ENCODE data around the gene LGALS8.
"Not testable (repeated sequence)": the region's sequence is repeated elsewhere in the genome, so short reads cannot be mapped to it uniquely, and the experiment has no call there.

The LGALS8 gene

GRCh38 chr1:236523704-236524141, at the start of gene LGALS8:
TSS of gene LGALS8 (plus strand) at chr1:236523982. CDS start at chr1:236526071, 2,089 bp downstream.
- DNase-seq: peak; percentile 53

GRCh38 chr1:236476019-236476418, 47.8 kb upstream of the LGALS8 start:
- no peak for DNase-seq

- no peak for DNase-seq
Observed at GRCh38 chr1:236480758-236481436, 42.9 kb upstream of the LGALS8 start.

GRCh38 chr1:236484310-236484971, 39.3 kb upstream of the LGALS8 start:
- no peak for DNase-seq

- no peak for DNase-seq
Observed at GRCh38 chr1:236486356-236487002, 37.3 kb upstream of the LGALS8 start.

GRCh38 chr1:236489161-236489560, 34.6 kb upstream of the LGALS8 start:
- not testable (repeated sequence) for DNase-seq

GRCh38 chr1:236489710-236490377, 33.9 kb upstream of the LGALS8 start:
- DNase-seq: peak; percentile 72

GRCh38 chr1:236491469-236492136, 32.2 kb upstream of the LGALS8 start:
- DNase-seq: no peak

- DNase-seq: no peak
Observed at GRCh38 chr1:236492378-236492777, 31.4 kb upstream of the LGALS8 start.

GRCh38 chr1:236494082-236494481, 29.7 kb upstream of the LGALS8 start:
- no peak for DNase-seq

- no peak for DNase-seq
Observed at GRCh38 chr1:236494586-236495466, 29.0 kb upstream of the LGALS8 start.

- DNase-seq: no peak
Observed at GRCh38 chr1:236495467-236496112, 28.2 kb upstream of the LGALS8 start.

- DNase-seq: no peak
Observed at GRCh38 chr1:236497908-236498307, 25.9 kb upstream of the LGALS8 start.

- DNase-seq: no peak
Observed at GRCh38 chr1:236501093-236501492, 22.7 kb upstream of the LGALS8 start.

GRCh38 chr1:236502579-236502971, 21.2 kb upstream of the LGALS8 start:
- DNase-seq: no peak

GRCh38 chr1:236502972-236503639, 20.7 kb upstream of the LGALS8 start:
- no peak for DNase-seq

- DNase-seq: not testable (repeated sequence)
Observed at GRCh38 chr1:236504338-236504737, 19.4 kb upstream of the LGALS8 start.

- peak; percentile 60 for DNase-seq
Observed at GRCh38 chr1:236507022-236507700, 16.6 kb upstream of the LGALS8 start.

- no peak for DNase-seq
Observed at GRCh38 chr1:236508593-236509027, 15.2 kb upstream of the LGALS8 start.

GRCh38 chr1:236509203-236509602, 14.6 kb upstream of the LGALS8 start:
- DNase-seq: no peak
